NK-92 treated with Interleukin-12 subunit alpha and Interleukin-12 subunit beta, amount 100 ng/mL, for 24 hours (cell line): ENCODE results near the gene HYDIN.
"Not testable (repeated sequence)": the region's sequence is repeated elsewhere in the genome, so short reads cannot be mapped to it uniquely, and the experiment has no call there.

Source experiments
- DNase-seq: peaks from one replicate; lab custom pipeline; 2025; lab: John Stamatoyannopoulos, UW

The HYDIN gene

GRCh38 chr16:71225145-71225544 lies 5.4 kb downstream of the HYDIN start:
- no peak for DNase-seq

GRCh38 chr16:71218306-71218963 lies 12.1 kb downstream of the HYDIN start:
- no peak for DNase-seq

GRCh38 chr16:71217506-71217905 lies 13.0 kb downstream of the HYDIN start:
- no peak for DNase-seq

GRCh38 chr16:71216714-71217113 lies 13.8 kb downstream of the HYDIN start:
- DNase-seq: no peak

GRCh38 chr16:71214746-71215381 lies 15.7 kb downstream of the HYDIN start:
- no peak for DNase-seq

GRCh38 chr16:71205482-71206131 lies 24.9 kb downstream of the HYDIN start:
- DNase-seq: no peak

GRCh38 chr16:71203631-71204030 lies 26.9 kb downstream of the HYDIN start:
- no peak for DNase-seq

- no peak for DNase-seq
These were observed 29.0 kb downstream of the HYDIN start for GRCh38 chr16:71201556-71201955.

GRCh38 chr16:71201054-71201453 lies 29.5 kb downstream of the HYDIN start:
- no peak for DNase-seq

GRCh38 chr16:71198408-71198807 lies 32.1 kb downstream of the HYDIN start:
- no peak for DNase-seq

GRCh38 chr16:71192387-71192786 lies 38.1 kb downstream of the HYDIN start:
- DNase-seq: no peak

GRCh38 chr16:71188956-71189712 lies 41.4 kb downstream of the HYDIN start:
- DNase-seq: no peak

- DNase-seq: no peak
These were observed 45.2 kb downstream of the HYDIN start for GRCh38 chr16:71185347-71185746.

- DNase-seq: no peak
These were observed 51.0 kb downstream of the HYDIN start for GRCh38 chr16:71179569-71179968.

- DNase-seq: no peak
These were observed 57.9 kb downstream of the HYDIN start for GRCh38 chr16:71172481-71173207.

GRCh38 chr16:71161007-71161406 lies 69.5 kb downstream of the HYDIN start:
- not testable (repeated sequence) for DNase-seq

- DNase-seq: not testable (repeated sequence)
These were observed 73.2 kb downstream of the HYDIN start for GRCh38 chr16:71157278-71157677.

- DNase-seq: not testable (repeated sequence)
These were observed 77.2 kb downstream of the HYDIN start for GRCh38 chr16:71153329-71153728.

- not testable (repeated sequence) for DNase-seq
These were observed 78.9 kb downstream of the HYDIN start for GRCh38 chr16:71151654-71152053.

- DNase-seq: not testable (repeated sequence)
These were observed 87.3 kb downstream of the HYDIN start for GRCh38 chr16:71143246-71143645.

- DNase-seq: not testable (repeated sequence)
These were observed 120.0 kb downstream of the HYDIN start for GRCh38 chr16:71110565-71110964.
